Glutamatergic neuron (in vitro differentiated cells): ENCODE data around the gene MCCC2. TPM values are rescaled to one million over a fixed set of nuclear protein-coding genes. Genes with fewer than 3 reads are reported as not detected.
A peak's percentile ranks its signal among the peaks of the same experiment; 100 is the strongest.

Source experiments
- DNase-seq: peaks from one replicate; pipeline ENCODE4 v3.0.0; 2022
- H3K27ac Mint-ChIP-seq: one replicate; pipeline ENCODE4 v1.8.0; 2020; ENCODE audit warnings: mild to moderate bottlenecking, mixed read lengths, inconsistent platforms; ENCODE audit not compliant: unreplicated experiment
- H3K27me3 Mint-ChIP-seq: one replicate; pipeline ENCODE4 v1.8.0; 2020; ENCODE audit warnings: mild to moderate bottlenecking, moderate library complexity, mixed read lengths, inconsistent platforms; ENCODE audit not compliant: unreplicated experiment
- H3K36me3 Mint-ChIP-seq: one replicate; pipeline ENCODE4 v1.8.0; 2020; ENCODE audit warnings: mild to moderate bottlenecking, mixed read lengths, inconsistent platforms; ENCODE audit not compliant: unreplicated experiment
- H3K4me1 Mint-ChIP-seq: one replicate; pipeline ENCODE4 v1.8.0; 2020; ENCODE audit warnings: mild to moderate bottlenecking, low read depth, mixed read lengths, inconsistent platforms; ENCODE audit not compliant: unreplicated experiment
- H3K4me3 Mint-ChIP-seq: one replicate; pipeline ENCODE4 v1.8.0; 2020; ENCODE audit warnings: mild to moderate bottlenecking, mixed read lengths, inconsistent platforms; ENCODE audit not compliant: unreplicated experiment
- H3K9me3 Mint-ChIP-seq: one replicate; pipeline ENCODE4 v1.8.0; 2020; ENCODE audit warnings: mild to moderate bottlenecking, moderate library complexity, mixed read lengths, inconsistent platforms; ENCODE audit not compliant: unreplicated experiment
- total RNA-seq: library from RNA; stranded (reverse); fragmentation: NEBNext Ultra II Directional; extraction: Animal tissue kit (Norgen Biotek cat#: 25700); gene quantifications from one replicate; pipeline ENCODE4 v1.2.1, GENCODE V29; 2021; ENCODE audit not compliant: unreplicated experiment
- TF ChIP-seq, protein P1 (sequence below): fragments of 200-600 bp; sonication (generic); IDR thresholded peaks from one replicate; pipeline ENCODE4 v1.5.0; 2021; ENCODE audit not compliant: partially characterized antibody, unreplicated experiment

Gene MCCC2
- total RNA-seq, 1 donor from 2014 or later = 17.3 TPM

DNA sequence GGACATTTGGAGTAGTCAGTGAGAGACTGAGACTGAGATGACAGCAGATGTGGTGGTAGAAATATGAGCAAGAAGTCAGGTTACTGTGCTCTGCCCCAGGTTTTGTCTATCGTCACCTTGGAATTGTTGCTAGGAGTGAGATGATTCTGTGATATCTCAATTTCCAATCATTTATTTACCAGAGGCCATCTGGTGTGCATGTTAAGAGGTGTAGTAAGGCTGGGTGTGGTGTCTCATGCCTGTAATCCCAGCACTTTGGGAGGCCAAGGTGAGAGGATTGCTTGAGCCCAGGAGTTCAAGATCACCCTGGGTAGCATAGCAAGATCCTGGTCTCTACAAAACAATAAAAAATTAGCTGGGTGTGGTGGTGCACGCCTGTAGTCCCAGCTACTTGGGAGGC lies 93.4 kb downstream of the MCCC2 start:
- Mint-ChIP-seq H3K36me3 (peaks cover 10% of the 10 kb centered on the region), H3K9me3 (peaks cover 2% of the 10 kb centered on the region), H3K4me3 (no peak overlapping the region), H3K27ac (no peak overlapping the region), H3K27me3 (no peaks in the 10 kb centered on the region), H3K4me1 (no peaks in the 10 kb centered on the region)
- DNase-seq = no peak
- TF ChIP-seq, protein P1, sequence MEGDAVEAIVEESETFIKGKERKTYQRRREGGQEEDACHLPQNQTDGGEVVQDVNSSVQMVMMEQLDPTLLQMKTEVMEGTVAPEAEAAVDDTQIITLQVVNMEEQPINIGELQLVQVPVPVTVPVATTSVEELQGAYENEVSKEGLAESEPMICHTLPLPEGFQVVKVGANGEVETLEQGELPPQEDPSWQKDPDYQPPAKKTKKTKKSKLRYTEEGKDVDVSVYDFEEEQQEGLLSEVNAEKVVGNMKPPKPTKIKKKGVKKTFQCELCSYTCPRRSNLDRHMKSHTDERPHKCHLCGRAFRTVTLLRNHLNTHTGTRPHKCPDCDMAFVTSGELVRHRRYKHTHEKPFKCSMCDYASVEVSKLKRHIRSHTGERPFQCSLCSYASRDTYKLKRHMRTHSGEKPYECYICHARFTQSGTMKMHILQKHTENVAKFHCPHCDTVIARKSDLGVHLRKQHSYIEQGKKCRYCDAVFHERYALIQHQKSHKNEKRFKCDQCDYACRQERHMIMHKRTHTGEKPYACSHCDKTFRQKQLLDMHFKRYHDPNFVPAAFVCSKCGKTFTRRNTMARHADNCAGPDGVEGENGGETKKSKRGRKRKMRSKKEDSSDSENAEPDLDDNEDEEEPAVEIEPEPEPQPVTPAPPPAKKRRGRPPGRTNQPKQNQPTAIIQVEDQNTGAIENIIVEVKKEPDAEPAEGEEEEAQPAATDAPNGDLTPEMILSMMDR = no peak

DNA sequence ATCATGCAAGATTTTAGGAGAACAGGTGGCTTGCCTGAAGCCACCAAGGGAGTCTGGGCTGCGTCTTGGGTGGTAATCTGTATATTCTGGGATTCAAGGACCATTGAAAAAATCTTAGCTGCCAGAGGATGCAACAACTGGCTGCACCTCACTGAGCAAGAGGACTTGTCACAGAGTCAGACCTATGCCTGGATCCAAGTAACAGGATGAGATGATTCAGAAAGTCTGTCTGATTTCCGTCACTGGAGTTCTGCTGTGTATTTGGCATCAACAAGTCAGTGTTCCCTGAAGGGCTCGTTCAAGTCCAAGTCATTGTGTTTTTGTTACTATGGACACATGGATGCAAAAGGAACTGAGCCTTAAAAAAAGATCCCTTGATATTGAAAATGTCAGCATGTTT lies 94.2 kb downstream of the MCCC2 start:
- Mint-ChIP-seq H3K27ac (no peak overlapping the region), H3K4me3 (no peak overlapping the region), H3K36me3 (peaks cover 10% of the 10 kb centered on the region), H3K27me3 (no peaks in the 10 kb centered on the region), H3K9me3 (peaks cover 2% of the 10 kb centered on the region), H3K4me1 (no peaks in the 10 kb centered on the region)
- TF ChIP-seq, protein P1 = no peak
- no peak for DNase-seq

DNA sequence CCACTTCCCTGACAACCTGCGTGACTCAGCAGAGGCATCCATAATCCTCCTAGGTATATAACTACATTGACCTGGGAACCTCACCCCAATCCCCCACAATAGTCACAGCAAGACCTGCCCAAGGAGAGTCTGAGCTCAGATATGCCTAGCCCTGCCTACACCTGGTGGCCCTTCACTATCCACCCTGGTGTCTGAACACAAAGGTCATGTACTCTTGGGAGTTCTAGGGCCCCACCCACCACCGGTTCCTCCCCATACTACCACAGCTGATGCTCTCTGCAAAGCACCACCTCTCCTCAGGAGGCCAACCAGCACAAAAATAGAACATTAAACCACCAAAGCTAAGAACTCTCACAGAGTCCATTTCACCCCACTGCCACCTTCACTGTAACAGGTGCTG lies 97.2 kb downstream of the MCCC2 start:
- TF ChIP-seq, protein P1 = no peak
- Mint-ChIP-seq H3K27ac (no peak overlapping the region), H3K4me3 (no peak overlapping the region), H3K4me1 (no peaks in the 10 kb centered on the region), H3K27me3 (no peaks in the 10 kb centered on the region), H3K9me3 (peaks cover 3% of the 10 kb centered on the region), H3K36me3 (peaks cover 10% of the 10 kb centered on the region)
- DNase-seq = no peak

DNA sequence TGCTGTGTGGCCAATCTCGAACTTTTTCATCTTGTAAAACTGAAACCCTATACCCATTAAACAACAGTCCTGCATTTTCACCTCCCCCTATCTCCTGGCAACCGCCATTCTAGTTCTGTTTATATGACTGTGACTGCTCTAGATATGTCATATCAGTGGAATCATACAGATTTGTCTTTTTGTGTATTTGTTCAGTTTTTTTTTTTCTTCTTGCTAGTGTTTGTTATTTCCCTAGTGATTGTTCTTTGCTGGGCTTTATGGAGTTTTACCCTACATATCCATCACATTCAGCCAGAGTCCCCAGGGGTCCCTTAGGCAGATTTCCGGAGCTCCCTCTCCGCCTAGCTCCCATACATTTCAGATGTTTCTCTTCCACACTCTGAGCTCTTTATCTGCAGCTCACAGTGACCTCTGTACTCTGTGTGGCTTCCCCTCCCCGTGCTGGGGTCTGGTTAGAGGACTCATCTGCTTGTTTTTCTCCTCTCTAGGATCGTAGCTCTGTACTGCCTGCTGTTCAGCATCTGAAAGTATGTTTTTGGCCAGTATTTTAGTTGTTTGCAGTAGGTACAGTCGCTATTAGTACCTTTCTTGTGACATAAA lies 106.8 kb downstream of the MCCC2 start:
- Mint-ChIP-seq H3K27me3 (no peaks in the 10 kb centered on the region), H3K27ac (peak overlapping the region; percentile 13), H3K4me3 (peak overlapping the region; percentile 27), H3K4me1 (peaks cover 10% of the 10 kb centered on the region), H3K9me3 (no peaks in the 10 kb centered on the region), H3K36me3 (no peaks in the 10 kb centered on the region)
- TF ChIP-seq, protein P1 = no peak
- peak; percentile 30 for DNase-seq

DNA sequence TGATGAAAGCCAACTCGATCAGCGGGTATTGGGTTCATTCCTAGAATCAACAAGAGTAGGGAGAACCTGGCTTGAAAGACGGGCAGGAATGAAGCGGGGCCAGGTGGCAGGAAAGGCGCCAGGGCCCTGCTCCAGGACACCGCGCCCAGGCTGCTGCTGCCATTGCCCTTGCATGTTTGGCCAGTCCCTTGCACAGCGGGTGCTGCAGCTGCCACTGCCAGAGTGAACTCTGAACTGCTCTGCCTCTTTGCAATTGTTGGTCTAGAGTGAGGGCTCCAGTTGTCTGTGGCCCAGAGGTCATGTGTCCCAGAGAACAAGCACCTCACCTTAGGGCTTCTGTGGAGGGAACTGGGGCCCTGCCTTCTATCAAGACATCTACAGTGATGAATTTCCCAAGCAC lies 107.9 kb downstream of the MCCC2 start:
- no peak overlapping the region for H3K27ac Mint-ChIP-seq
- no peak for DNase-seq
- peaks cover 10% of the 10 kb centered on the region for H3K4me1 Mint-ChIP-seq
- H3K36me3 Mint-ChIP-seq = no peaks in the 10 kb centered on the region
- H3K9me3 Mint-ChIP-seq = no peaks in the 10 kb centered on the region
- TF ChIP-seq, protein P1 = no peak
- no peaks in the 10 kb centered on the region for H3K27me3 Mint-ChIP-seq
- no peak overlapping the region for H3K4me3 Mint-ChIP-seq
